ENCODE results near the gene PEDS1. TPM values are rescaled to one million over a fixed set of nuclear protein-coding genes. Genes with fewer than 3 reads are reported as not detected.

The PEDS1 gene
- total RNA-seq, 1 experiment from 2014 or later: 53.8 TPM

GRCh38 chr20:50196248-50196647 lies 42.7 kb upstream of the PEDS1 start:
- Histone ChIP-seq H3K79me2 (ENCODE audit: low read length) (peaks cover 43% of the 10 kb centered on the region), H3K36me3 (ENCODE audit: low read depth, low read length) (peaks cover 12% of the 10 kb centered on the region; the same call in 1 of the 2 replicates), H2AFZ (ENCODE audit: low read length) (no peak overlapping the region), H3K4me1 (ENCODE audit: insufficient read depth, low read length) (peaks cover 16% of the 10 kb centered on the region), H4K20me1 (ENCODE audit: low read length) (peaks cover 28% of the 10 kb centered on the region), H3K27me3 (ENCODE audit: low read length) (no peaks in the 10 kb centered on the region), H3K9me2 (replicated peaks; ENCODE audit: low read length) (no peaks in the 10 kb centered on the region), H3F3A (ENCODE audit: low read length, unreplicated experiment) (peaks cover 5% of the 10 kb centered on the region), H3K27ac (ENCODE audit: low read length) (no peak overlapping the region), H3K4me3 (ENCODE audit: low read length) (no peak overlapping the region), H3K4me2 (ENCODE audit: low read length) (no peak overlapping the region), H3K9ac (ENCODE audit: low read length) (no peak overlapping the region), H3K9me3 (ENCODE audit: low read length) (no peaks in the 10 kb centered on the region)
- intact Hi-C loops (cut with micrococcal nuclease): no loop called here
- CTCF ChIA-PET: no interaction called here
- DNase-seq (no peak), ATAC-seq (no peak)
- BruUV-seq (replicated peaks): no TSS peak
- POLR2A ChIA-PET (ENCODE audit: unreplicated experiment): no interaction called here
- no peak for TF ChIP-seq CTCF (conservative IDR thresholded peaks at IDR 0.05; ENCODE audit: low read depth, low read length)
- no peak for TF ChIP-seq EZH2phosphoT487 (IDR thresholded peaks at IDR 0.05; ENCODE audit: borderline replicate concordance, low read length)
- TF ChIP-seq EZH2 (IDR thresholded peaks at IDR 0.05; ENCODE audit: low read length, unreplicated experiment): no peak

GRCh38 chr20:50195524-50196120 lies 42.1 kb upstream of the PEDS1 start:
- ATAC-seq: no peak

More at GRCh38 chr20:50195524-50196120, 42.1 kb upstream of the PEDS1 start:
- ChIA-PET POLR2A (ENCODE audit: unreplicated experiment) (no interaction called here), CTCF (no interaction called here)
- Histone ChIP-seq H3K27ac (ENCODE audit: low read length) (no peak overlapping the region), H3K9me3 (ENCODE audit: low read length) (no peaks in the 10 kb centered on the region), H2AFZ (ENCODE audit: low read length) (no peak overlapping the region), H3K27me3 (ENCODE audit: low read length) (no peaks in the 10 kb centered on the region), H4K20me1 (ENCODE audit: low read length) (peaks cover 28% of the 10 kb centered on the region), H3K4me1 (ENCODE audit: insufficient read depth, low read length) (peaks cover 16% of the 10 kb centered on the region), H3K79me2 (ENCODE audit: low read length) (peaks cover 47% of the 10 kb centered on the region), H3K4me3 (ENCODE audit: low read length) (no peak overlapping the region), H3K4me2 (ENCODE audit: low read length) (no peak overlapping the region), H3K9me2 (replicated peaks; ENCODE audit: low read length) (no peaks in the 10 kb centered on the region), H3F3A (ENCODE audit: low read length, unreplicated experiment) (peaks cover 5% of the 10 kb centered on the region), H3K36me3 (ENCODE audit: low read depth, low read length) (peaks cover 12% of the 10 kb centered on the region; the same call in 1 of the 2 replicates), H3K9ac (ENCODE audit: low read length) (no peak overlapping the region)
- BruUV-seq (replicated peaks): no TSS peak
- TF ChIP-seq EZH2phosphoT487 (IDR thresholded peaks at IDR 0.05; ENCODE audit: borderline replicate concordance, low read length) (no peak), EZH2 (IDR thresholded peaks at IDR 0.05; ENCODE audit: low read length, unreplicated experiment) (no peak), CTCF (conservative IDR thresholded peaks at IDR 0.05; ENCODE audit: low read depth, low read length) (no peak)
- DNase-seq: no peak
- intact Hi-C loops (cut with micrococcal nuclease): no loop called here
